Measurements from ENCODE around the gene LSM14A.
"Not testable (repeated sequence)": the region's sequence is repeated elsewhere in the genome, so short reads cannot be mapped to it uniquely, and the experiment has no call there.

Gene LSM14A

GRCh38 chr19:34226036-34226435 is 53.7 kb downstream of the LSM14A start:
- no peak for FAIRE-seq
- DNase-seq (ENCODE audit: insufficient read length, low spot score) = no peak

- no peak for FAIRE-seq
- DNase-seq (ENCODE audit: insufficient read length, low spot score) = no peak
These were observed 56.0 kb downstream of the LSM14A start for GRCh38 chr19:34228347-34228746.

GRCh38 chr19:34228762-34229161 is 56.5 kb downstream of the LSM14A start:
- DNase-seq (ENCODE audit: insufficient read length, low spot score) (no peak), FAIRE-seq (no peak)

GRCh38 chr19:34229721-34230120 is 57.4 kb downstream of the LSM14A start:
- DNase-seq (ENCODE audit: insufficient read length, low spot score) (no peak), FAIRE-seq (no peak)

GRCh38 chr19:34230820-34231219 is 58.5 kb downstream of the LSM14A start:
- no peak for DNase-seq (ENCODE audit: insufficient read length, low spot score)
- FAIRE-seq = no peak

DNA sequence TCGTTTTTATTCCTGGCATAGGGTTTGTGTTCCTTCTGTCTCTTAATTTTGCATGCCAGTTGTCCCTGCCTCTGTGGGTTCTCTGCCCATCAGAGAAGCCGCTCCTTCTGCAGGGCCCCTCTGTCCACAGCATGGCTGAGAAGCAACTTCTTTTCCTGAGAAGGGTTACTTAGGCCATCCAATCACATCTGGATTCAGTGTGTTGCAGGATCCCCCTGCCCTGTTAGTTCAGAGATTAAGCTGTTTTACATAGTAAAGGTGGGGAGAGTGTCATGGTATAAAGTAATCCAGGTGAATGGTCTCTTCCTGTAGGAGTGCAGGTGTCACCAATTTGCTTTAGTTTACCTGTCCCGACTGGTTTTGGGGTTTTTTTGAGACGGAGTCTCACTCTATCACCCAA is 59.1 kb downstream of the LSM14A start:
- FAIRE-seq (no peak), DNase-seq (ENCODE audit: insufficient read length, low spot score) (no peak)

GRCh38 chr19:34232566-34233481 is 60.5 kb downstream of the LSM14A start:
- FAIRE-seq = no peak
- no peak for DNase-seq (ENCODE audit: insufficient read length, low spot score)

DNA sequence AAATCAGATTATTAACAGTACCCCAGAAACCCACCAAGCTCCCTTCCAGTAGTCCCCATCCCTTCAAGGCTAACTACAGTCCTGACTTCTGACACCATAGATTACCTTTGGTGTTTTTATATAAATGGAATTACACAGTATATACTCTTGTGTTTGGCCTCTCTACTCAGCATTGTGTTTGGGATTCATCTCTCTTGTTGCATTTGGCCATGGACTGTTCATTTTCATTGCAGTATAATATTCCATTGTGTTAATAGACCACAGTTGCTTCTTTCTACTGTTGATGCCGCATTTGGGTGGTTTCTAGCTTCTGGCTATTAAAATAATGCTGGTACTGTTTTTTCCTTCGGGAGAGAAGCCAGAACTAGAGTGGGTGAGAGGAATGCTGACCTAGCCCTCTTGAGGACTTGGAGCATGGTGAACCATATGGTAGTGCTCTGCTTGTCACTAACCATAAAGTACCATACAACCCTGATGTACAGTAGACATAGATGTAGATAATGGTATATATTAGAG is 63.2 kb downstream of the LSM14A start:
- DNase-seq (ENCODE audit: insufficient read length, low spot score) (no peak), FAIRE-seq (no peak)

DNA sequence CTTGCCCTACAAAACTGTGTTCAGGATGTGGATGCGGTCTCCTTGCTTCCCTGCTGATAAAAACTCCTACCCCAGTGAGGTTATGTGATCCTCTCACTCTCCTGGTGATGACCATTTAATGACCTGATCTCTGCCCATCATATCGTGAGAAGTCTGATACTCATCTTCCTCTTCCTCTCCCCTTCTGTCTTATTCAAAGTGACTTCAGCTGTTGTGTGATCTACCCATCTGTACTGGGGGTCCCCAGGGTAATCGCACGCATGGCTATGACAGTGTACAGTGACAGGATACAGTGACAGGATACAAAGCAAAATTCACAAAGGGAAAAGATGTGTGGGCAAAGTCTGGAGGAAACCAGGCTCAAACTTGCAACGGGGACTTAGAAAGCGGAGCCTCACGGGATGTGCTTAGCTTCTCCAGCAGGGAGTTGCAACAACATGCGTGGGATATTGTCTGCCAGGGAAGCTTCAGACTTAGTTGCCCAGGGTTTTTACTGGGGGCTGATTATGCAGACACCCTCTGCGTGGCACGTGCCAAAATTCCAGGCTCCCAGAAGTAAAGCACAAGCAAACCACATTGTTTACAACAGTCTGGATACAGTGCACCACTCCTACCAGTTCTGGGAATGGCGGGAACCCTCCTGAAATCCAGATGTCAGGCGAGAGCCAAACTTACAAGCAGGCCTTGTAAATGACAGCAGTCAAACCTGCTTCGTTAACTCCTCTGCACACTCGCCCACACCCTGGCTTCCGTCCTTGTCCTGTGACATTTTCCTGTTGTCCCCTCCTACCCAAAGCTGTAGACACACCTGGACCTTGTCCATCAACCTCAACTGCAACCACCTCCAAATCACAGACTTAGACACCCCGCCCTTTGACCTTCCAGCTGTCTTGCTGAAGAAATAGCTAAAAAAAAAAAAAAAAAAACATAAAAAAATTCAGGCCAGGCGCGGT is 64.0 kb downstream of the LSM14A start:
- DNase-seq (ENCODE audit: insufficient read length, low spot score) (no peak), FAIRE-seq (no peak)

GRCh38 chr19:34237283-34237682 is 65.0 kb downstream of the LSM14A start:
- DNase-seq (ENCODE audit: insufficient read length, low spot score) (no peak), FAIRE-seq (no peak)

- no peak for DNase-seq (ENCODE audit: insufficient read length, low spot score)
- FAIRE-seq = no peak
These were observed 65.6 kb downstream of the LSM14A start for GRCh38 chr19:34237939-34238338.

DNA sequence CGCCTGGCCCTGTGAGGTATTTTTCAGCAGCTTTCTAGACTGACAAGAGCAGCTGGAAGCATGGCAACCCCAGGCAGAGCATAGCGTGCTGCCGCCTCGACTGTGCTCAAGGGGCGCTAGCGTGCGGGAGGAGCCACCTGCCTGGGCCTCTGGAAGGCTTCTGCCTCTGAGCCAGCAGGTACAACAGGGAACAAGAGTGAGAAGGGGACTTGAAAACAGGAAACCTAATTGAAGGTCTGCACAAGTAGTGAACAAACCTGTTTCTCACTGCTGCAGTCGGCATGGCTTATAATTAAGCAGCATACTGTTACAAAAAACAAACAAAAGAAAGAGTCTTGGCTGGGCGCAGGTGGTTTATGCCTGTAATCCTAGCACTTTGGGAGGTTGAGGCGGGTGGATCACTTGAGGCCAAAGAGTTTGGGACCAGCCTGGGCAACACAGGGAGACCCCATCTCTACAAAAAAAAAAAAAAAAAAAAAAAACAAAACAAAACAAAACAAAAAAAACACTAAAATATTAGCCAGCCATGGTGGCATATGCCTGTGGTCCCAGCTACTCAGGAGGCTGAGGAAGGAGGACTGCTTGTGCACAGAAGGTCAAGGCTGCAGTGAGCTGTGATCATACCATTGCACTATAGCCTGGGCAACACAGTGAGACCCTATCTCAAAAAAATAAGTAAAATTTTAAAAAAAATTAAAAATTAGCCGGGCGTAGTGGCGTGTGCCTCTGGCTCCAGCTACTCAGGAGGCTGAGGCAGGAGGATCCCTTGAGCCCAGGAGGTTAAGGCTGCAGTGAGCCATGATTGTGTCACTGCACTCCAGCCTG is 69.4 kb downstream of the LSM14A start:
- FAIRE-seq = no peak
- no peak for DNase-seq (ENCODE audit: insufficient read length, low spot score)

GRCh38 chr19:34243138-34243875 is 71.0 kb downstream of the LSM14A start:
- not testable (repeated sequence) for FAIRE-seq; DNase-seq (ENCODE audit: insufficient read length, low spot score)

DNA sequence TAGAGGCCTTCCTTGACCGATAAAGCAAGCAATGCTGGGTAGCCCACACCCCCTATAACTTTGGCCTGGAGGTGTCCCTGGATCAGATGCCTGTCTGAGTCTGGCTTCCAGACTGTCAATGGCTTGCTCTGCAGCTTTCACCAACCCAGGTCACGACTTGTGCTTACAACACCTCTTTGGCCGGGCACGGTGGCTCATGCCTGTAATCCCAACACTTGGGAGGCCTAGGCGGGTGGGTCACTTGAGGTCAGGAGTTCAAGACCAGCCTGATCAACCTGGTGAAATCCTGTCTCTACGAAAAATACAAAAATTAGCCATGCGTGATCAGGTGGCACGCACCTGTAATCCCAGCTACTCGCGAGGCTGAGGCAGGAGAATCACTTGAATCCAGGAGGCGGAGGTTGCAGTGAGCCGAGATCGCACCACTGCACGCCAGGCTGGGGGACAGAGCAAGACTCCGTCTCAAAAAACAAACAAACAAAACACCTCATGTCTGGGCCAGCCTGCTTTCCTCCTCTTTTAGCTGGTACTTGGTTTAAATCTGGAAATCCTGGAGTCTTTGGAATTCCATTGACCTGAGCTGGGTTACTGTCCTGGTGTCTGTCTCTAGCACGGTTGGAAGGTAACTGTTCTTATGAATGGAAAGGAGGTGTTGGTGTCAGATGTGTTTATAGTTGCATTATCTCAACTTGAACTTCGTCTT is 71.7 kb downstream of the LSM14A start:
- no peak for FAIRE-seq
- no peak for DNase-seq (ENCODE audit: insufficient read length, low spot score)

DNA sequence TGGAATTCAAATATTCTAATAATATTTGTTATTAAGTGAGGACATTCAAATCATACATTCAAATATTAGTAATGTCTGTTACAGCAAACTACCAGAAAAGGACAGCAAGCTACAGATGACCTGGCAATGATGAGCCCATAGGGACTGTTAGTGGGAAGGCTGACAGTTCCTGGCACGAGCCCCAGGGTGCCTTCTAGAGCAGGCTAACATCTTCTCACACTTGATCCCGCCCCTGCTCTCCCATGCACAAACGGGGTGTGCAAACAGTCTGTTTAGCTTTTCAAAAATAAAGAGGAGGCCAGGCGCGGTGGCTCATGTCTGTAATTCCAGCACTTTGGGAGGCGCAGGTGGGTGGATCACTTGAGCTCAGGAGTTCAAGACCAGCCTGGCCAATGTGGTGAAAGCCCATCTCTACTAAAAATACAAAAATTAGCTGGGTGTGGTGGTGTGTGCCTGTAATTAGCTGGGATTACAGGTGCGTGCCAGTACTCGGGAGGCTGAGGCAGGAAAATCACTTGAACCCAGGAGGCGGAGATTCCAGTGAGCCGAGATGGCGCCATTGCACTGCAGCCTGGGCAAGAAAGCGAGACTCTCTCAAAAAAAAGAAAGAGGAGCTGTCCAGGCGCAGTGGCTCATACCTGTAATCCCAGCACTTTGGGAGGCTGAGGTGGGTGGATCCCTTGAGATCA is 72.5 kb downstream of the LSM14A start:
- FAIRE-seq = no peak

DNA sequence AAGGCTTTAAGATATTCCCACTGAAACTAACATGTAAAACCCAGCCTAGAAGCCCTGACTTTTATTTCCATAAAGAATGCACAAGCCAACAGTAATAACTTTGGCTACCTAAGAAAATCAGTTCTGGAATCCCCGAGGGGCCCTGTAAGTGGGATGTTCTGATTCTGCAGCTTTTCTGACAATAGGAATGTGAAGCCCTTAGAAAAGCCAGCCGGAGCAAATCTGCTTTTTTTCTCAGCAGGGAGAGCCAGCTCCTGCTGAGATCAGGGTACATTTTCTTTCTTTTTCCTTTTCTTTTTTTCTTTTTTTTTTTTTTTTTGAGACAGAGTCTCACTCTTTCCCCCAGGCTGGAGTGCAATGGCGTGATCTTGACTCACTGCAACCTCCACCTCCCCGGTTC is 74.0 kb downstream of the LSM14A start:
- no peak for DNase-seq (ENCODE audit: insufficient read length, low spot score)
- FAIRE-seq = no peak

More for the DNA sequence above, 72.5 kb downstream of the LSM14A start:
- no peak for DNase-seq (ENCODE audit: insufficient read length, low spot score)

- DNase-seq (ENCODE audit: insufficient read length, low spot score) = no peak
- FAIRE-seq = no peak
These were observed 76.6 kb downstream of the LSM14A start for GRCh38 chr19:34248941-34249340.

DNA sequence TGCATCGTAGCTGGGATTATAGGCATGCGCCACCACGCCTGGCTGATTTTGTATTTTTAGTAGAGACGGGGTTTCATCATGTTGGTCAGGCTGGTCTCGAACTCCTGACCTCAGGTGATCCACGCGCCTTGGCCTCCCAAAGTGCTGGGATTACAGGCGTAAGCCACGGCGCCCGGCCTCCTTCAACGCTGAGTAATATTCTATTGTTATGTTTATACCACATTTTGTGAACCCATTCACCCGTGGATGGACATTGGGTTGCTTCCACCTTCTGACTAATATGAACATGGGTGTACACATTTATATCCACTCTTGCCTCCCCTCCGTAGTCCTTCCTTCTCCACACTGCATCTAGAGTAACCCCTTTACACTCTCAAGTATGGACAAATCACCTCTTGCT is 80.9 kb downstream of the LSM14A start:
- DNase-seq (ENCODE audit: insufficient read length, low spot score); FAIRE-seq: not testable (repeated sequence)
